ENCODE measurements around the gene HOXA6.

HOXA6 gene

GRCh38 chr7:27155816-27156507 is 8.4 kb upstream of the HOXA6 start:
- Histone ChIP-seq H3K4me1 (ENCODE audit: control insufficient read depth in 2 of 2, insufficient read depth in 2 of 2, low read length in 2 of 2) (peaks cover 35 to 40% of the 10 kb centered on the region in 2 donors), H3K9me3 (ENCODE audit: control insufficient read depth in 2 of 2, low read length in 2 of 2) (no peaks in the 10 kb centered on the region), H3K27me3 (ENCODE audit: control insufficient read depth in 2 of 2, insufficient read depth in 2 of 2, low read length in 2 of 2) (peaks cover 7 to 14% of the 10 kb centered on the region in 2 donors), H3K27ac (ENCODE audit: low read depth in 2 of 2, low read length in 2 of 2) (peak overlapping the region; percentile 92 to 99), H3K4me3 (ENCODE audit: low read length in 2 of 2) (peak overlapping the region; percentile 80 to 82), H3K9ac (ENCODE audit: low read depth in 1 of 2, low read length in 2 of 2) (peak overlapping the region; percentile 79 to 81), H3K36me3 (ENCODE audit: control insufficient read depth in 2 of 2, insufficient read depth in 2 of 2, low read length in 2 of 2) (no peaks in the 10 kb centered on the region)

GRCh38 chr7:27154901-27155815 is 7.6 kb upstream of the HOXA6 start:
- H3K4me1 ChIP-seq (ENCODE audit: control insufficient read depth in 2 of 2, insufficient read depth in 2 of 2, low read length in 2 of 2) = peaks cover 38 to 39% of the 10 kb centered on the region in 2 donors
- H3K27me3 ChIP-seq (ENCODE audit: control insufficient read depth in 2 of 2, insufficient read depth in 2 of 2, low read length in 2 of 2) = peaks cover 7 to 14% of the 10 kb centered on the region in 2 donors
- peak overlapping the region; percentile 80 to 82 for H3K4me3 ChIP-seq (ENCODE audit: low read length in 2 of 2)
- no peaks in the 10 kb centered on the region for H3K36me3 ChIP-seq (ENCODE audit: control insufficient read depth in 2 of 2, insufficient read depth in 2 of 2, low read length in 2 of 2)
- no peaks in the 10 kb centered on the region for H3K9me3 ChIP-seq (ENCODE audit: control insufficient read depth in 2 of 2, low read length in 2 of 2)
- peak overlapping the region; percentile 79 to 81 for H3K9ac ChIP-seq (ENCODE audit: low read depth in 1 of 2, low read length in 2 of 2)
- H3K27ac ChIP-seq (ENCODE audit: low read depth in 2 of 2, low read length in 2 of 2) = peak overlapping the region; percentile 92 to 99

GRCh38 chr7:27154369-27154768 is 6.8 kb upstream of the HOXA6 start:
- no peaks in the 10 kb centered on the region for H3K9me3 ChIP-seq (ENCODE audit: control insufficient read depth in 2 of 2, low read length in 2 of 2)
- no peaks in the 10 kb centered on the region for H3K36me3 ChIP-seq (ENCODE audit: control insufficient read depth in 2 of 2, insufficient read depth in 2 of 2, low read length in 2 of 2)
- peak overlapping the region; percentile 80 to 82 for H3K4me3 ChIP-seq (ENCODE audit: low read length in 2 of 2)
- peak overlapping the region; percentile 21 to 79 for H3K9ac ChIP-seq (ENCODE audit: low read depth in 1 of 2, low read length in 2 of 2)
- H3K4me1 ChIP-seq (ENCODE audit: control insufficient read depth in 2 of 2, insufficient read depth in 2 of 2, low read length in 2 of 2) = peaks cover 34 to 35% of the 10 kb centered on the region in 2 donors
- peak overlapping the region in 1 of 2 donors; percentile 99 for H3K27ac ChIP-seq (ENCODE audit: low read depth in 2 of 2, low read length in 2 of 2)
- H3K27me3 ChIP-seq (ENCODE audit: control insufficient read depth in 2 of 2, insufficient read depth in 2 of 2, low read length in 2 of 2) = peaks cover 7 to 14% of the 10 kb centered on the region in 2 donors

GRCh38 chr7:27153526-27153925 is 6.0 kb upstream of the HOXA6 start:
- H3K36me3 ChIP-seq (ENCODE audit: control insufficient read depth in 2 of 2, insufficient read depth in 2 of 2, low read length in 2 of 2) = no peaks in the 10 kb centered on the region
- H3K9me3 ChIP-seq (ENCODE audit: control insufficient read depth in 2 of 2, low read length in 2 of 2) = no peaks in the 10 kb centered on the region
- H3K9ac ChIP-seq (ENCODE audit: low read depth in 1 of 2, low read length in 2 of 2) = peak overlapping the region in 1 of 2 donors; percentile 86
- H3K27me3 ChIP-seq (ENCODE audit: control insufficient read depth in 2 of 2, insufficient read depth in 2 of 2, low read length in 2 of 2) = peaks cover 7 to 14% of the 10 kb centered on the region in 2 donors
- H3K4me1 ChIP-seq (ENCODE audit: control insufficient read depth in 2 of 2, insufficient read depth in 2 of 2, low read length in 2 of 2) = peaks cover 32 to 38% of the 10 kb centered on the region in 2 donors
- H3K27ac ChIP-seq (ENCODE audit: low read depth in 2 of 2, low read length in 2 of 2) = peak overlapping the region; percentile 93 to 99
- peak overlapping the region in 1 of 2 donors; percentile 82 for H3K4me3 ChIP-seq (ENCODE audit: low read length in 2 of 2)

- Histone ChIP-seq H3K27ac (ENCODE audit: low read depth in 2 of 2, low read length in 2 of 2) (peak overlapping the region; percentile 93 to 99), H3K36me3 (ENCODE audit: control insufficient read depth in 2 of 2, insufficient read depth in 2 of 2, low read length in 2 of 2) (no peaks in the 10 kb centered on the region), H3K4me1 (ENCODE audit: control insufficient read depth in 2 of 2, insufficient read depth in 2 of 2, low read length in 2 of 2) (peaks cover 38 to 43% of the 10 kb centered on the region in 2 donors), H3K4me3 (ENCODE audit: low read length in 2 of 2) (peak overlapping the region; percentile 56 to 82), H3K9me3 (ENCODE audit: control insufficient read depth in 2 of 2, low read length in 2 of 2) (no peaks in the 10 kb centered on the region), H3K9ac (ENCODE audit: low read depth in 1 of 2, low read length in 2 of 2) (peak overlapping the region; percentile 86 to 96), H3K27me3 (ENCODE audit: control insufficient read depth in 2 of 2, insufficient read depth in 2 of 2, low read length in 2 of 2) (peaks cover 7 to 14% of the 10 kb centered on the region in 2 donors)
Measured at GRCh38 chr7:27152816-27153442, 5.4 kb upstream of the HOXA6 start.

- H3K9me3 ChIP-seq (ENCODE audit: control insufficient read depth in 2 of 2, low read length in 2 of 2) = no peaks in the 10 kb centered on the region
- peak within 1 kb of the TSS; percentile 86 to 96 for H3K9ac ChIP-seq (ENCODE audit: low read depth in 1 of 2, low read length in 2 of 2)
- peaks cover 7 to 14% of the 10 kb centered on the region in 2 donors for H3K27me3 ChIP-seq (ENCODE audit: control insufficient read depth in 2 of 2, insufficient read depth in 2 of 2, low read length in 2 of 2)
- peak within 1 kb of the TSS; percentile 93 to 99 for H3K27ac ChIP-seq (ENCODE audit: low read depth in 2 of 2, low read length in 2 of 2)
- peak within 1 kb of the TSS; percentile 82 to 97 for H3K4me3 ChIP-seq (ENCODE audit: low read length in 2 of 2)
- H3K4me1 ChIP-seq (ENCODE audit: control insufficient read depth in 2 of 2, insufficient read depth in 2 of 2, low read length in 2 of 2) = peaks cover 43 to 49% of the 10 kb centered on the region in 2 donors
- H3K36me3 ChIP-seq (ENCODE audit: control insufficient read depth in 2 of 2, insufficient read depth in 2 of 2, low read length in 2 of 2) = no peaks in the 10 kb centered on the region
Measured at GRCh38 chr7:27151931-27152815, 4.6 kb upstream of the HOXA6 start, which contains the start of gene HOXA3. Gene HOXA3, minus strand, starts transcription at chr7:27152583. Its CDS starts 41,943 bp downstream, at chr7:27110640.

- peak overlapping the region; percentile 82 to 97 for H3K4me3 ChIP-seq (ENCODE audit: low read length in 2 of 2)
- H3K9me3 ChIP-seq (ENCODE audit: control insufficient read depth in 2 of 2, low read length in 2 of 2) = no peaks in the 10 kb centered on the region
- peak overlapping the region; percentile 86 to 96 for H3K9ac ChIP-seq (ENCODE audit: low read depth in 1 of 2, low read length in 2 of 2)
- H3K27me3 ChIP-seq (ENCODE audit: control insufficient read depth in 2 of 2, insufficient read depth in 2 of 2, low read length in 2 of 2) = peaks cover 7 to 14% of the 10 kb centered on the region in 2 donors
- peaks cover 0 to 2% of the 10 kb centered on the region in 2 donors for H3K36me3 ChIP-seq (ENCODE audit: control insufficient read depth in 2 of 2, insufficient read depth in 2 of 2, low read length in 2 of 2)
- peak overlapping the region; percentile 93 to 99 for H3K27ac ChIP-seq (ENCODE audit: low read depth in 2 of 2, low read length in 2 of 2)
- H3K4me1 ChIP-seq (ENCODE audit: control insufficient read depth in 2 of 2, insufficient read depth in 2 of 2, low read length in 2 of 2) = peaks cover 50 to 56% of the 10 kb centered on the region in 2 donors
Measured at GRCh38 chr7:27151341-27151930, 3.9 kb upstream of the HOXA6 start.

- H3K27ac ChIP-seq (ENCODE audit: low read depth in 2 of 2, low read length in 2 of 2) = peak overlapping the region; percentile 93 to 99
- H3K9me3 ChIP-seq (ENCODE audit: control insufficient read depth in 2 of 2, low read length in 2 of 2) = no peaks in the 10 kb centered on the region
- peak overlapping the region; percentile 86 to 96 for H3K9ac ChIP-seq (ENCODE audit: low read depth in 1 of 2, low read length in 2 of 2)
- peaks cover 0 to 5% of the 10 kb centered on the region in 2 donors for H3K36me3 ChIP-seq (ENCODE audit: control insufficient read depth in 2 of 2, insufficient read depth in 2 of 2, low read length in 2 of 2)
- H3K4me1 ChIP-seq (ENCODE audit: control insufficient read depth in 2 of 2, insufficient read depth in 2 of 2, low read length in 2 of 2) = peaks cover 54 to 63% of the 10 kb centered on the region in 2 donors
- H3K27me3 ChIP-seq (ENCODE audit: control insufficient read depth in 2 of 2, insufficient read depth in 2 of 2, low read length in 2 of 2) = peaks cover 7 to 14% of the 10 kb centered on the region in 2 donors
- peak overlapping the region; percentile 82 to 97 for H3K4me3 ChIP-seq (ENCODE audit: low read length in 2 of 2)
Measured at GRCh38 chr7:27150568-27151340, 3.2 kb upstream of the HOXA6 start.
